ENCODE data around the gene ANGPT4. TPM values are rescaled to one million over a fixed set of nuclear protein-coding genes. Genes with fewer than 3 reads are reported as not detected.

ANGPT4 gene
- total RNA-seq, 1 experiment from 2014 or later, result not detected

DNA sequence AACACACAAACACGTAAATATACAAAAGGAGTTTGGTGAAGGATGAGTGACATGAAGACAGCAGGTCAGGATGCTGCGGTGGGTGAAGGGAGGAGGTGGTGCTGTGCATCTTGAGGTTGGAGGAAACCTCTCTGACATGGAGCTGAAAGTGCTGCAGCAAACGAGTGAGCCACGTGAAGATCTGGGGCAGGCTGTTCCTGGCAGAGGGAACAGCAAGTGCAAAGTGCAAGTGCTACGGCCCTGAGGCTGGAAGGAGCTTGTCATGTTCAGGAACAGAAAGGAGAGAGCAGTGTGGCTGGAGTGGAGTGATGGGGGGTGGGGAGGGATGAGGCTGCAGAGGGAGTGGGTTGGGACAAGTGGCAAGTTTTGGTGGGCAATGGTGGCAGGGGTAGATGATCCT is 24.8 kb upstream of the ANGPT4 start:
- DNase-seq (ENCODE audit: low read depth), result no peak

DNA sequence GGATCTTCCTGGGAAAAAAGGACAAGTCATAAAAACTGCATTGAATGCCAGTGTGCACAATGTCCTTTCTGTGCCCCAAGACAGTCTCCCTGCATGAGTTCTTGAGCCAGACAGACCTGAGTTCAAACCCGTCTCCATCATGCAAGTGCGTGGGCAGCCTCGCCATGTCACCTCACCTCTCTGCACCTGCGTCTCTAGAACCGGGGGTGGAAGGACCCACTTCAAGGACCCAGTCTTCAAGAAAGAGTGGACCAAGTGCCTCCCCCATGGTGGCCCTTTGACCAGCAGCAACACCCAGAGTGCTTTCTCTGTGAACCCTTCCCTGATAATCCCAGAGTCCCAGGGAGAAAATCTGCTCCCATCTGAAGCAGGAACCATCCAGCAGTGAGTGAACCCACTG is 23.5 kb upstream of the ANGPT4 start:
- no peak for DNase-seq (ENCODE audit: low read depth)

DNA sequence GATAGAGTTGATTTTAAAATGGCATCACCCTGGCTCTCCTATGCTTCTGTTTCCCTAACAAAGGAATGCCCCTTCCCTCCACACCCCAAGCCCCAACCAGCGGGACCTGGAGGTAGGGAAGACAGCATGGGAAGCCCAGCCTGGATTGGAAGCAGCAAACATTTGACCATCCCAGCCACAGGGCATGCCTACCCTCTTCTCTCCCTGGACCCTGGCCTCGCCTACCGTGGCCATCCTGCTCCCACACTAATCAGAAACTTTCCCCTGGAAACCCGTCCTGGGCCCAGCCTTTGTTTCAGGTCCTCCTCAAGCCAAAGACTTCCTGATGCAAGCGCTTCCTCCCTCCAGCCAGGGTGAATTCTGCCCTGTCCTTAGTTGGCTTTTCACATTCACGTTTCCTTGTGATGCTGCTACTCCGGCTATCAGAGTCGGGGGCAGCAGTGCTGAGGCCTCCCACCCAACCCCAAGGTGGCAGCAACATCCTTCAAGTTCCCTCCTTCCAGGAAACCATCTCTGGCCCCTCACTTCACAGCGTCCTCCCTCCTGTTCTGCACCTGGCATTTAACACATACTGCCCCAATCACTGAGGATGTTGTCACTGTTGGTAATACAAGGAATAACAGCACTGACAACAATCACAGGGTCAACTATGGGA is 18.2 kb upstream of the ANGPT4 start:
- DNase-seq (ENCODE audit: low read depth), result no peak

DNA sequence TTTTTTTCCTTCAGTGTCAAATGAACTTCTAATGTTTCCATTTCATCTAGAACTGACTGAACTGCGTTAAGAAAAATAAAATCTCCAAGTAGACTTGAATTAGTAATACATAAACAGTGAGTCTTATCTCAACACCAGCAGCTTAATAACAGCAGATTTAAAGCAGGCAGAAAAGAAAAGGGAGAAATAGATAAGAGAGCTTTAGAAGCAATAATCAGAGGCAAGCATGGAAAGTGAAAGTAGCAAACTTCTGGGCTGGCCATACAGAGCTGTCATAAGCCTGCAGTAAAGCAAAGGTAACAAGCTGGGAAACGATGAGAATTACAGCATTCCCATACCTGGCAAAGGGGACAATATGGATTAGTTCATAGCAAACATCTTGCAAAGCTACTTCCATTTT is 16.9 kb upstream of the ANGPT4 start:
- no peak for DNase-seq (ENCODE audit: low read depth)

DNA sequence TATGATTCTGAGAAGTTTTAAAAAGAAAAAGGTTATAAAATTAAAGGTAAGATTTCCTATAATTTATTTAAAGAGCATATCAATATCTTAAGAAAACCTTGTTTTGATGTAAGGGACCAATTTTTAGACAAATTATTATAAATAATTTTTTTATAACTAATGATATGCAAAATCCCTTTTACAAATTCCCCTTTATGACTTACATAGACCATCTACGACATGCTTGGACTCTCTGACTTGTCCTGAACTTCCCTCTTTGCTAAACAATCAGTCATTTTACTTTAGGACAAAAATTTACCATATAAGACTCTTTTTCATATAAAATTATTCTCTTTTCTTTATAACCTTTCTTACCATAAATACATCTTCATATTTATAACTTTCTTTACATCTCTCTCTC is 15.3 kb upstream of the ANGPT4 start:
- no peak for DNase-seq (ENCODE audit: low read depth)

DNA sequence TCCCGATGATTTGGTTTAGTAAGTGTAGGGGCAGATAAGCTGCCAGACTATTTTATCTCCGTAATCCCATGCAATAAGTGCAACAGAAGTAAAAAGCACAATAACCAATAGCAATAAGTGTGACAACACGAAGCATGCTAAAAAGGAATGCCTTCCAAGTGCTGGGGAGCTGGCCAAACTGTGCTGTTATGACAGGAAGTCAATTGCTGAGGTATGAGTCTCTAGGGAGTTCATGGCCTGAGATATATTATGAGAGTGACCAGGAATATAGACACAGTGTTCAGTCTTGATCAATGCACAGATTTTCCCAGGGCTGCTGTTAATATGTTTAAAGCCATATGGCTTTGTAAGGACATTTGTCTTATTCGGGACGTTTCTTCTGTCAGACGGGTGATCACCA is 10.5 kb upstream of the ANGPT4 start:
- DNase-seq (ENCODE audit: low read depth), result no peak

DNA sequence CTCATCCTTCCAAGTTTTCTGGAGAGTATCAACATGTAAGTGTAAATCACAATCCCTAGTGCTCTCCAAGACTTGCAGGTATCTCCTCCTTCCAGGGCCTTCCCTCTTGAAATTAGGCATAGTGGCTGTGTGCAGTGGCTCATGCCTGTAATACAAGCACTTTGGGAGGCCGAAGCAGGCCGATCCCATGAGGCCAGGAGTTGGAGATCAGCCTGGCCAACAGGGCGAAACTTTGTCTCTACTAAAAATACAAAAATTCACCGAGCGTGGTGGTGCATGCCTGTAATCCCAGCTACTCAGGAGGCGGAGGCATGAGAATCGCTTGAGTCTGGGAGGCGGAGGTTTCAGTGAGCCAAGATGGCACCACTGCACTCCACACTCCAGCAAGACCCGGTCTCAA is 9.4 kb upstream of the ANGPT4 start:
- no peak for DNase-seq (ENCODE audit: low read depth)

DNA sequence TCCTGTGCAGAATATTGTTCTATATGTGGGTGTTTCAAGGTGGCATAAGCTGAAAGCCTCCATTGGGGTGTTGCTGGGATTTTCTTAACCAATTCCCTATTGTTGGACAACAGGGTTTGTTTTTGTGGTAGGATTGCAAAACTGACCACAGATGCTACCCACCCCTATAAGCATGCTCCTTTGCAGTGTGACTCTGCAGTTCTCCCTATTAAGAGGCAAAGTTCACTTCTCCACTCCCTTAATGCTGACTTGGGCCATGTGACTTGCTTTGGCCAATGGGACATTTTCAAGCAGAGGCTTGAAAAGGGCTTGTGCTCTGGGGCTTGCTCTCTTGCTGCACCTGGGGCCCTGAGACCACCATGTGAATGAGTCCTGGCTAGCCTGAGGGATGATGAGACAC is 8.5 kb upstream of the ANGPT4 start:
- DNase-seq (ENCODE audit: low read depth), result no peak

DNA sequence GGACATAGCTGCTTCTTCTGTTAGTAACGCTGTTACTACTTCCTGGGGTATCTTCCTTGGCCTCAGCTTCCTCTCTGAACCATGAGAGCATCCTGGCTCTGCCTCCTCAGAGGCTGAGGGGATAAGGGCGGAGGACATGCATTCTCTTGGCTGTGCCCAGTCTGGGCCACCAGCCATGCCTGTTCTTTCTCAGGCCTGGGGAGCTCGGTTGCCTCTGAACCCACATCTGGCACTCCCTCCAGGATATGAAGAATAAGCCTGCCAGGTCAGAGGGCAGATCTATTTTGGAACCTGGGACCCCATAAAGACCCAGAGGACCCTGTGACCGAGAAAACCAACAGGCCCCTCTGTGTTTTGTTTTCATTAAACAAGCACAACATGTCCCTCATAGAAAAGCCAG is 6.6 kb upstream of the ANGPT4 start:
- DNase-seq (ENCODE audit: low read depth), result no peak

DNA sequence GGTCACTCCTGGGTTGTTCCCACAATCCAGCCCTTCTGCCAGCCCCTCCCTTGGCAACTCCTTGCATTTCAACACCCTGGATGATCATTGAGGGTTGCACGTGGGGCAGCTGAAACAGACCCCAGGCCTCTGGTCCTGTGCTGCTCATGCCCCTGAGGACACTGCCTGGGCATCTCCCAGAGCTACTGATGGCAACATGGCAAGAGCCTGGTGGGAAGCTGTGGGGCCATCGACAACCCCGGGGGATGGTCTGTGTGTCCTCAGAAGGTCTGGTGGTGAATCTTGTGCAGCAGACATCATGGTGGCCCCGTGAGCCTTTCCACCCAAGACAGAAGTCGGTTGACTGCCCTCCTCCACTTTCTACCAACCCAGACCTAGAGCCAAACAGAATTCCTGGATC is 4.9 kb upstream of the ANGPT4 start:
- no peak for DNase-seq (ENCODE audit: low read depth)

DNA sequence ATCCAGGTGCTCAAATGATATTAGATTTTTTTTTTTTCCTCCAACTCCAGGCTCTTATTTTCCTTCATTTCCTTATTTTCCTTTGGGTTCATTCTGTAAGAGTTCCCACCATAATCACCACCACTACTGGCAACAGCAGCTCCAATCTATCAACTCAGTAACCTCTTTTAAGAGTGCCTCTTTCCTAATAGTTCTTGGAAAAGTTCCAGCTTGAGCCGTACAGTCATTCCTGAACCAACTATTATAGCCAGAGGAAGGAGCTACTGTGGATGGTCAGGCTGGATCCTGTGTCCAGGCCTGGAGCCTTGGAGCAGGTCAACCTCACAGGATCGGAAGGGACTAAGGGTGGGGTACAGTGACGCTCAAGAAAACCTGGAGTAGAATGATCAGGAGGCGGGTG is 4.2 kb upstream of the ANGPT4 start:
- DNase-seq (ENCODE audit: low read depth), result peak; percentile 12

DNA sequence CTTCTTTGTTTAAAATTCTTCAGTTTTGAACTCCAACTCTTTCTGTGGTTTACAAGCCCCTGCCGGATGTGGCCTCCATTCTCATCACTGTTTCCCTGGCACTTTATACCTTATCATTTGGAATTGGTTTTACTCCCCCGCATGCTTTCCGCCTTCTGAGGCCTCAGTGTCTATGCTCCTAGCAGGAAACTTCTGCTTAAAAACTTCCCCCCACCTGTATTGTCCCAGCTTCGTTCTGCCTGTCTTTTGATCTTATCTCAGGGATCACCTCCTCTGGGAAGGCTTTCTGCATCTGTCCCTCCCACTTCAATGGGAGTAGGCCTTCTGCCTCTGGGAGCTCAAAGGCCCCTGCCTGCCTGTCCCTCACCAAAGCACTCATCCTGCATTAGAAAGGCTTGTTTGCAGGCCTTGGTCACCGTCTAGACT is 3.4 kb upstream of the ANGPT4 start:
- peak; percentile 70 for DNase-seq (ENCODE audit: low read depth)

DNA sequence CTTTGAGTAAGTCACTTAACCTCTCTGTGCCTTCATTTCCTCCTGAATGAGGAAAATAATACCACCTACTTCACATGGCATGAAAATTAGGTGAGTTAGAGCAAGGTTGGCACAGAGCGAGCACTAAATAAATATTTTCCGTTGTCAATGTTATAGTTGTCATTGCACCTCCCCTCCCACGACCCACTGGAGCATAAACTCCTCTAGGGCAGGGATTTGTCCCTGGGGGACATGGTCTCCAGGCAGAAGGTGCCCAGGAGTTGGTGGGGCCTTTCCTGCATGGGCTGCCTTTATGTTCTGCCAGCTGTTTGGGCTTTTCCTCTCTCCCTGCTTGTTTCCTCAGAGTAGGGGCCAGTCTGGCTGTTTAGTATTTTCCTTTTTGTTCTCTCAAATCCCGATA is 1.3 kb upstream of the ANGPT4 start:
- no peak for DNase-seq (ENCODE audit: low read depth)

DNA sequence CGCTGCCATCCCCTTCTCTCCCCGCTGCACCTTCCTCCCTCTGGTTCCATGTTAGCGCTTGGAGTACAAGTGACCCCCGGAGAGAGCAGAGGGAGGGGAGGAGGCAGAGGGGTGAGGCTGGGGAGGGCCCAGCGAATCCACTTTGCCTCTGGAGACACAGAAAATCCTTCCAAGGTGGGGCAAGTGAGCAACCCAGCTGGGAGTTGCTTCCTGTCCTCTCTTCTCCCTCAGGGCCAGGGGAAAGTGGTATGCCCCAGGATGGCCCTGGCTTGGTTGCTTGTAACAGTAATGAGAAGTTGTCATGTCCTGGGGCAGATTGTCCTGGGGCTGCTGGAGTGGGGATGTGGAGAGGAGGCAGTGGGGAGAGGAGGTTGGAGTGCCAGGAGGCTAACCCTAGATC is 691 bp upstream of the ANGPT4 start:
- DNase-seq (ENCODE audit: low read depth), result peak; percentile 10

DNA sequence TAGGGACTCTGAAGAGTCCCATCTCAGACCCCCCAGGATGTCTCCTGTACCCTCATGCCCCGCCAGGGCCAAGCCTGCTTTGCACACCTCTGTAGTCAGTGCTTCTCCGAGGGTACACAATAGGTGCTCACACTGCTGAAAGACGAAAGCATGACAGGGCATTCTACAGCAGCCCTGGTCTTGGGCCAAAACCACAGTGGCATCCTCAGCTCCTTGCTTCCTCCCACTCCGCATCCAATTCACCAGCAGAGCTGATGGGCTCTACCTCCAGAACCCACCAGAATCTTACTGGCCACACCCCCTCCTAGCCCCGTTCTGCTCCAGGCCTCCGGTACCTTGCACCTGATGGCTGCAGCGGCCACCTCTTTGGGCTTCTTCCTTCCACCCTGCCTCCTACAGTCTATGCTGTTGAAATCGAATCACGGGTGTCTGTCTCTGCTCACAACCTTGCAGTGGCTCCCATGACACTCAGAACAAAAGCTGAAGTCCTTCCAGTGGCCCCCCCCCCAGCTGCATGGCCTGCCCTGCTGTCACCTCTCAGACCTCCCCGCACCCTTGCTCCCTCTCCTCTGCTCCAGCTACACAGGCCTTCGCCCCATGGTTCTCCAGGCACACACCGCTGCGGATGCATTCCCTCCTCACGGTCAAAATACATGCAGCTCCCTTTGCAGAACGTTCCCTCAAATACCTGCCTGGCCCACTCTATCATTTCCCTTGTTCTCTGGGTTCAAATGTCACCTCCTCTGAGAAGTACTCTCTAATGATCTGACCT is 1.2 kb downstream of the ANGPT4 start:
- DNase-seq (ENCODE audit: low read depth), result peak; percentile 59

DNA sequence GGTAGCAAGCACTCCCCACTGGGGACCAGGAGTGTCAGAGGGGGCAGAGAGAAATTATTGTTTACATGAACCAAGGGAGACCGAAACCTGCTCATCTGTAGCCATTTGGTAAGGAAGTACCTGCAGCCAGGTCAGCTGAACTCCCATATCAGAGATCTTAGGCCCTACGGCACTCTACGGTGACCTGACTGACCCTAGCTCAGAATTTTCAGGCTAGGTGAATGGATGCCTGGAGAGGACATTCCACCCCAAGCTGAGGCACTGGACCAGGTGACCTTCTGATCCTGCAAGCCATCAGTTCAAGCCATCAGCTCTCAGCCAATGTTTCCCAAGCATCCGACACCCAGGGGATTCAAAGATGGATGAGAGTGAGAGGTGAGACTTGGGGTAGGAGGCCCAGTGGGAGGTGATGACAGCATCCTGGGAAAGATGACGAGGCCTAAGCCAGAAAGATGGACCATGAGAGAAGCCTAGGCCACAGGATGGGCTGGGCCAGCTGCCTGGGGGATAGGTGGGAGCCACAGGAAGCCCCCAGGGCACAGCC is 2.8 kb downstream of the ANGPT4 start:
- DNase-seq (ENCODE audit: low read depth), result no peak

DNA sequence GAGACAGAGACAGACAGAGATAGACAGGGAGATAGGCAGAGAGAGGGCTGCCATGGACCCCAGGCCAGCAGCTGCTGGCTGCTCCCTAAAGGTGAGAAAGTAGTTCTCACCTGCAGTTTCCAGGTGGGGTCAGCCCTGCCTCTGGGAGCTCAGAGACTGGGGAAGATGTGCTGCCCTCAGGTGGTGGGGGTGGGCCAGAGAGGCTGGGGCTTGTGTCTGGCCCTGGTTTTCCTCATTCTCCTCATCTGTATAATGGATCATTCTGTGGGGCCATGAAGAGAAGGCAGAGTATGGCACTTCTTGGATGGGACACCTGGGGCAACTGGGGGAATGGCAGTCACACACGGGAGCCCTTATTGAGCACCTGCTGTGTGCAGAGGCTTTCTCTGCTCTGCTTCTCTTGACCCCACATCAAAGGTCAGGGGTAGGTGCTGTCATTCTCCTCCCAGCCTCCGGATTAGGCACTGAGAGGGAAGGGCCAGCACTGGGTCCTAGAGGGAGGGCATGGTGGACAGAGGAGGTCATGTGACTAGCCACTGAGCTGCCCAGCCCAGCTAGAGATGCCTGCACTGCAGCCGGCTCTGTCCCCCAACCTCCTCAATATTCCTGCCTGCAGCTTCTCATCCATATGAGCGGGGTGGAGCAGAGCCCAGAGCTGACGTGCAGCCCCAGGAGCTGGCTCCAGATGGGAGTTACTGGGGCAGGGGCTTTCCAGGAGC is 4.1 kb downstream of the ANGPT4 start:
- no peak for DNase-seq (ENCODE audit: low read depth)

DNA sequence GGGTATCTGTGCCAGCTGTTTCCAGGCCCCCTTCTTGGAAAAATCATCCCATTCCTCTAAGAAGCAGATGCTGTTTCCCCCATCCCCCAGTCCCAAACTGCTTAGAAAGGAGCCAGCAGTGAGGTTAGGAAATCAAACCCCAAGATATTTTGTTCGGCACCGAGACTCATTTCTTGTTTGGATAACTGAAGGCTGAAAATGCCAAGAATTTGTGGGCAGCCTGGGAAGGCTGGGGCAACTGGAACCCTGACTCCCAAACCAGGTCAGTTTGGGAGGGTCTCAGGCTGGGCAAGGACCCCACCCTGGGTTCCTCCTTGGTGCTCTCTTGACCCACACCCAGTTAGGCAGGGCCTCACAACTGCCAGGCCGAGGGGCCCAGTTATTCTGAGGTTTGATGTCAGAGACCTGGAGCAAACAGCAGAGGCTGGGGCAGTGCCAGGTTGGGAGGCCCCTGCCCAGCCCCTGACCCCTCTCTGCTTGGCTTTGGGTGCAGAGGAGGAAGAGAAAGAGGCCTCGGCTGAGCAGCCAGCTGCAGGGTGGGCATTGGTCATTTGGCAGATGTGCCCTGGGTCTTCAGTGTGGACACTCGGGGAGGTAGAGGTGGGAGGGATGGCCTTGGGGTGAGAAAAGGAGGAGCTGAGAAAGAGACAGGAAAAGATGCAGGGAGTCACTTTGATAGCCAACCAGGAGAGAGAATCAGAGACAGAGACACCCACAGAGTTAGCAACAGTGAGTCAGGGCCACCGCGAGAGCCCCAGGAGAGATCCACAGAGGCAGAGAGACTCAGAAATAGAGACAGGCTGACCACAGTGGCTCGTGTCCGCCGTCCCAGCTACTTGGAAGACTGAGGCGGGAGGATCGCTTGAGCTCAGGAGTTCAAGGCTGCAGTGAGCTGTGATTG is 5.0 kb downstream of the ANGPT4 start:
- DNase-seq (ENCODE audit: low read depth), result peak; percentile 62

DNA sequence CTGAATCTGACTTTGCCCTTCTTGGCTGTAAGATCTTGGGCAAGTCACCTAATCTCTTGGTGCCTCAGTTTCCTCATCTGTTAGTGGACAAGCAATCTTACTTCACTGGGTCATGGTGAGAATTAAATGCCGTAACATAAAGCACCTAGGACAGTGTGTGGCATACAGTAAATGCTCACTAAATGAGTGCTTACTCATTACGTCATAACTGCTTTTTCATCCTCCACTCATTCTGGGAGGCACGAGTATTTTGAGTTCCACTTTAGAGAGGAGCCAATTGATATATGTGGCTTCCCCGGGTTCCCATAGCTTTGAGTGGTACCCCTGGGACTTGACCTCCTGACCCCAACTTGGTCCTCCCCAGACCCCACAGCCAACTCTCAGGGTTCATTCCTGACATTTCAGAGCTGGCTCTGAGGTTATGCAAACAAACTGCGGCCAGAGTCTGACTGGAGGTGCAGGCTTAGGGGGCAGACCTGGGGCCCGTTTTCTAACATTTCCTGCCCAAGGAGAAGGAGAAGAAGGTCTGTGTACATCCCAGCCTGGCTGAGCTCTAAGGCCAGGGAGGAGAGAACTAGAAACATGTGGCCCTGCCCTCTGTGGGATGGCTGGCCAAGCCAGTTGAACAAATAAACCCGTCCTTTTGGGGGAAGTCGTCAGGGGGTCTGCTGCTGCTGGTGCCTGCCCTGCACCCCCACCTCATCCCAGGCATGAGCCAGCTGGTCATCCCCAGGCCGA is 5.8 kb downstream of the ANGPT4 start:
- no peak for DNase-seq (ENCODE audit: low read depth)

DNA sequence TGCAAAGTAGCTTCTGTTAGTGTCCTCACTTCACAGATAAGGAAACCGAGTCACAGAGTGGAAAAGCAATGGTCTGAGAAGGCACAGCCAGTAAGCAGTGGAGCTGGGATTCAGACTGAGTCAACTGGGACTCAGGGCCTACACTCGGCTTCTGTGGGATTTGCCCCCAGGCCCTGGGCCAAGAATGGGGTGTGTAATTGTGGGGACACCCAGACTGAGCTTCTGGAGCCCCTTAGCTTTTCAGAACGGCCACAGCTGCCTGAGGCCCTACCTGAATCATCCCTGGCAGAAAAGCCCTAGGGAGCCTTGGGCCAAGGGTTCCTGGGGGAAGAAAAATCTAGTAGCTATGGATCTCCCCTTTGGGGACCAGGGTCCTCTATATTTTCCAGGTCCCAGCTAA is 6.5 kb downstream of the ANGPT4 start:
- no peak for DNase-seq (ENCODE audit: low read depth)

DNA sequence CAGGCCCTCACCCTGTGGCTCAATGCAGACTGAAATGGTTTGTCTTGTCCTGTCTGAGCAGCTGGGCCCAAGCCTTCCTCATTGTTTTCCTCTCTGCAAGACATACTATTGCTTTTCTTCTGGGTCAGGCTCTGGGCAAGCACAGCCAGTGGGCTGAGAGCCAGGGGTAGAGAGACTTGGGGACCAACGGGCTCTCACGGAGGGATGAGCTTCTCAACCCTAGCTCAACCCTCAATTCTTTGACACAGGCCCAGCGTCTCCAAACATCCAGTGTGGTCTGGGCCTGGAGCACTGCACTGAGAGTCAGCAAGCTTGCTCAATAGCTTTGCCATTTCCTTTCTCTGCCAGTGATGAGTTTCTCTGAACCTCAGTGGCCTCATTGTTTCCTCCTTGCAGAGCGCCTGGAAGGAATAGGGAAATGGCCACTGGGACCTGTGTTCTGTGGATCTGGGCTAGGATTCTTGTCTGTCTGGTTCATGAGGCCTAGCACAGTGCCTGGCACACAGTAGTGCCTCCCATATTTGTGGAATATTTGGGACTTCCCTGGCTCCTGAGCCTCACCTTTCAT is 9.3 kb downstream of the ANGPT4 start:
- DNase-seq (ENCODE audit: low read depth), result no peak

All from M059J (cell line).